Epithelial cell of alveolus of lung (primary cell): ENCODE results near the gene TCF23. TPM values are rescaled to one million over a fixed set of nuclear protein-coding genes. Genes with fewer than 3 reads are reported as not detected.

Experiments
- total RNA-seq: library from RNA; depleted of rRNA; stranded (reverse); fragments of >200 nt; gene quantifications from 2 replicates; pipeline ENCODE4 v1.2.1, GENCODE V29; 2015

TCF23 gene
- not detected in 2 replicates for total RNA-seq

DNA sequence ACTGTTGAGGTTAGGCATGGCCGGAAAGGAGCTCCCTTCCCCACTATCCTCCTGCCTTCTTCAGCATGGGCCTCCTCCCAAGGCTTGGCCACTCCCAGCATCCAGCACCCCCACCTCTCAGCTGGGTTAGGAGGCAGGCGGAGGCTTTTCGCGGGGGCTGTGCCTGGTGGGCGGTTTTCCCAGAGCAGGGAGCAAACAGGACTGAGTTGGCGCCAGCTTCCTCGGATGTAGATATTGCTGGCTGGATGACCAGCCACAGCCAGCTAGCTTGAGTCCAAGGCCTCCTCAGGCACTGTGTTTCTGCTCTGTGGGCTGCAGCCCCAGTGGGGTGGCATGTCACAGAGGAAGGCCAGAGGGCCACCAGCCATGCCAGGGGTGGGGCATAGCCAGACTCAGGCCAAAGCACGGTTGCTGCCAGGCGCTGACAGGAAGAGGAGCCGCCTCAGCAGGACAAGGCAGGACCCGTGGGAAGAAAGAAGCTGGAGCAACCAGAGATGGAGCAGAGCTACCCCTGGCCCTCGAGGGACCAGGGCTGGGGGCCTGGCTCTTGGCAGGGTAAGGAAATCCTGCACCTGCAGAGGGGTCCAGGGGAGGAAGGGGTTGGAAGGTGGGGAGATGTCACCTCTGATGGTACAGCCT is at the start of gene TCF23:
Gene TCF23, plus strand, starts transcription at position 204 of the 639 bp plus-strand sequence. Its CDS starts 130 bp downstream, at position 334.

DNA sequence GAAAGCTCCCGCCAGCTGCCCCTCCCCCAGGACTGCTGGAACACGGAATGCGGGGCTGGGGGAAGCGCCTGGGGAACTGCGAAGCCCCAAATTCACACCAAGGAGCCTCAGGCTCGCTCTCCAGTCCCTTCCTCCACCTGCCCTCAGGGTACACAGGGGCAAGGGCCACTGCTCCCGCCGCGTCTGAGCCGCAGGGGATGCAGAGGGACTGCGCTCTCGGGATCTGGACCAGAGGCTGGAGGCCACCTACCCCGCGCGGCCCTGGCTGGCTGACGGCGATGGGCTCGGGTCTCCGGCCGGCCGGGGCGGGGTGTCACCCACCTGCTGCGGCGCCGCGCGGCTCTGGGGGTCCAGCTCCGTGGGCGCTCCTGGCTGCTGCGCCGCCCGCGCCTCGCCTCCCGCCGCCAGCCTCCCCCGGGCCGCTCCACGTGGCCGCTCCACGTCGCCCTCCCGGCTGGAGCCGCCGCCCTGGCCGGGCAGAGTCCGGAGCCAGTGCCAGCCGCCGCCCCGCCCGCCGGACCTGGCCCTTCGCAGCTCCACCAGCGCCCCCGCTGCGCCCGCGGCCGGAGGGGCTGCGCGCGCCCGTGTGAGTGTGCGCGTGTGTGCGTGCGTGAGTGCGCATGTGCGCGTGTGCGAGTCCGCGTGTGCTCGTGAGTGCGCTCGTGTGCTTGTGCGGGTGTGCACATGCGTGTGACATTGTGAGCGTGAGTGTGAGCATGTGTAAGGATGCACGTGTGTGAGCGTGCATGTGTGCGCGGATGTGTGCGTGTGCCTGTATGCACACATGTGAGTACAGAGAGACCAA is 30.1 kb upstream of the TCF23 start, which contains the start of gene CGREF1:
Gene CGREF1, minus strand, starts transcription at position 604 of the 805 bp plus-strand sequence. CDS start 14,762 bp downstream, outside the sequence.

DNA sequence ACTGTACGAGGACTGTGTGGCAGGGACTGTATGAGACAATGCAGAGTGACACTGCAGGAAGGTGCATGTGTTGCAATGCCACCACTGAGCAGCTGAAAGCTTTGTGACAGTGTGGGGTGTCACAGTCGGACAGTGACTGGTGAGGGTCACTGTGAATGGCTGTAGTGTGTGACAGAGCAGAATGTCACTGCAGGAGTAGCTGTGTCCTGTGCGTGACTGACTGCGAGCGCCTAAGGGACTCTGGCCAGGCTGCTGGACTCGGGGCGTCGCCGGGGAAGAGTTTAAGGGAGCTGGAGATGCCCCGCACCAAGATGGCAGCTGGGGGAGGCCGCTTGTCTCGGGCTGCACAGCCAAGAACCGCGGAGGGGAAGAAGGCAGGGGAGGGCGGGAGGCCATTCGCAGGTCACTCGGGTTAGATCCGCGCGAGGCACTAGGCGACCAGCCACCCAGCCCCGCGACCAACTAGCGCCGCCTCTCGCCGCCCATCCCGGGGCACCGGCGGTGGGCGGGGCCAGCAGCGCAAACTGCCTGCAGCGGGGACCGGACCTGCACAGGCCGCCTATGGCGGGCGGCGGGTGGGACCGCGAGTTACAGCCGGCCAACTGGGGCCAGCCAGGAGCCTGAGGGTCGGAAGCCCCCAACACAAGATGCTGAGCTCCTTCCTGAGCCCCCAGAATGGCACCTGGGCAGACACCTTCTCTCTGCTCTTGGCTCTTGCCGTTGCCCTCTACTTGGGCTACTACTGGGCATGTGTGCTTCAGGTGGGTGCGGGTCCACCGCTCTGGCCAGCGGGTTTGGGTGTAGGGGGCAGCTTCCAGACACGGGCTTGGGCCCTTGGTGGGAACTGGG is 25.3 kb upstream of the TCF23 start, which contains the start of gene ABHD1:
Gene ABHD1, plus strand, starts transcription at position 514 of the 849 bp plus-strand sequence. Its CDS starts 134 bp downstream, at position 648.

DNA sequence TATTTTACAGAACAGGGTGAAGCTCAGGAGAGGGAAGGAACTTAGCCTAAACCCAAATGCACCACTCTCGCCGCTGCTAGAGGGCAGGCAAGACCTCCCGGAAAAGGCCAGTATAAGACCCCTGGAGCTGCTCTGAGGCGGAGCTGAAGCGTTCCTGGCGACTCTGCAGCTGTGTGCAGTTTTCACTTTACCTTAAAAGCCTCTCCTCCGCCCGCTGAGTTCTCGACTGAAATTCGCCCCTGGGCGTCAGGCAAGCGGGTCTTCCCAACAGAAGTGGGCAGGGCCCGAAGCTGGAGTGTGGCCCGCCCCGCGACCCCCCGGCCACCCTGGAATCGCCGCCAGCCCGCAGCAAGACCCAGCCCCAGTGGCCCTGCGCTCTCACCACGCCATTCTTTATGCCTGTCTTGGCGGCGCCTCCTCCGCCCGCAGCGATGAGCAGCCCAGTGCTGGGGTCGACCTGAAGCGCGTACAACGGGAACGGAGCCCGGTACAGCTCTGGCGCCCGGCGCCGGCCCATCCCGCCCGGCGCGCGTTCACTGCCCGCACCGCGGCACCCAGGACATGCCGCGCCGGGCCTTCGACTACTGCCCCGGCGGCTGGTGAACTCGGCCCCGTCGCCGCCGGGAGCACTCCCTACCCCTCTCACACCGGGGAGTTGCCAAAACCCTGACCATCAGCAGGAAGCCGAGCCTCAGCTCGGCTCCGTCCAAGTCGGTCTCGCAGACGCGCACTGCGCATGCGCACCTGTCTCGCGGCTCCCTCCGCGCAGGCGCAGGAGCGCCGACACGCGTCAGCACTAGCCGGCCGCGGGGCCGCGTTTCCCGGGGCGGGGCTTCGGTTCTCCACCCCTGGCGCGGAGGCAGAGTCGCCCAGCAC is 14.7 kb upstream of the TCF23 start, which contains the start of gene PREB:
Gene PREB, minus strand, starts transcription at position 732 of the 876 bp plus-strand sequence. Its CDS starts 215 bp downstream, at position 517.

DNA sequence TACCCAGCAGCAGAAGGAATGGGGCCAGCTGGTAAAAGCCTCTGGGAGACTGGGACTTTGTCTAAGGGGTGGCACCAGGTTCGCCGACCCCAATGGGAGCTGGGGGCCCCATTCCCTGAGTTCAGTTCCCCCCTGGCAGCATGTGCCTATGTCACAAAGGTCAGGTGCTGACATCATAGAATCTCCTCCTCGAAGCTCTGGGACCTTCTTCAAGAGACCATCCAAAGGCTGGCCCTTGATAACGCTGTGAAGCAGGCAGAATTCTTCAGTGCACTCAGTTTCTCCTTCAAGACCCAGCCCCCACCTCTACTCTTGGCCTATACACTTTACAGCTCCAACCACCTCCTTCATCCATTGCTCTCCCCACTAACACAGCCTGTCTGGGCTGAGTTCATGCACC is 9.5 kb upstream of the TCF23 start, which contains the start of gene PRR30:
Gene PRR30, minus strand, starts transcription at position 101 of the 400 bp plus-strand sequence. CDS start 1,081 bp downstream, outside the sequence.

Other genes starting within 250 kb of the TCF23 start
- 4.9 and 9.7 TPM in 2 replicates for gene MAPRE3, start 178.4 kb upstream of the TCF23 start, total RNA-seq
- gene TMEM214, start 116.0 kb upstream of the TCF23 start, total RNA-seq = 48.9 and 66.5 TPM in 2 replicates
- 22.6 and 24.6 TPM in 2 replicates for gene AGBL5, start 97.3 kb upstream of the TCF23 start, total RNA-seq
- gene OST4, start 77.3 kb upstream of the TCF23 start, total RNA-seq = 364 and 815 TPM in 2 replicates
- gene EMILIN1, start 70.4 kb upstream of the TCF23 start, total RNA-seq = 546 and 790 TPM in 2 replicates
- 0.24 and 1.0 TPM in 2 replicates for gene KHK, start 62.2 kb upstream of the TCF23 start, total RNA-seq
- 1.2 and 4.6 TPM in 2 replicates for gene CGREF1, start 29.9 kb upstream of the TCF23 start, total RNA-seq
- gene ABHD1, start 25.2 kb upstream of the TCF23 start, total RNA-seq = not detected in 2 replicates
- gene PREB, start 14.4 kb upstream of the TCF23 start, total RNA-seq = 53.0 and 92.5 TPM in 2 replicates
- gene PRR30, start 9.6 kb upstream of the TCF23 start, total RNA-seq = not detected in 2 replicates
- gene ATRAID, start 63.0 kb downstream of the TCF23 start, total RNA-seq = 225 and 250 TPM in 2 replicates
- 18.3 and 26.0 TPM in 2 replicates for gene SLC5A6, start 63.3 kb downstream of the TCF23 start, total RNA-seq
- gene CAD, start 68.4 kb downstream of the TCF23 start, total RNA-seq = 22.5 and 42.7 TPM in 2 replicates
- not detected in 2 replicates for gene SLC30A3, start 114.0 kb downstream of the TCF23 start, total RNA-seq
- gene DNAJC5G, start 126.4 kb downstream of the TCF23 start, total RNA-seq = not detected in 2 replicates
- 0.24 TPM in 1 of 2 replicates, not detected in the other for gene TRIM54, start 133.4 kb downstream of the TCF23 start, total RNA-seq
- gene UCN, start 159.4 kb downstream of the TCF23 start, total RNA-seq = 1.0 and 11.3 TPM in 2 replicates
- 80.7 and 88.8 TPM in 2 replicates for gene MPV17, start 174.1 kb downstream of the TCF23 start, total RNA-seq
- 44.7 and 50.6 TPM in 2 replicates for gene GTF3C2, start 207.8 kb downstream of the TCF23 start, total RNA-seq
- gene EIF2B4, start 221.3 kb downstream of the TCF23 start, total RNA-seq = 25.9 and 29.5 TPM in 2 replicates
- 77.5 and 138 TPM in 2 replicates for gene SNX17, start 221.6 kb downstream of the TCF23 start, total RNA-seq
- gene ZNF513, start 231.7 kb downstream of the TCF23 start, total RNA-seq = 5.9 and 6.7 TPM in 2 replicates